HG03442 (cell line): ENCODE results near the gene RAB40A.

Experiments
- ATAC-seq: cut with Tn5 transposase; IDR thresholded peaks from one replicate; pipeline ENCODE4 v1.9.1; 2021; ENCODE audit warnings: mild to moderate bottlenecking, moderate library complexity; ENCODE audit not compliant: unreplicated experiment

The RAB40A gene

GRCh38 chrX:103519389-103519788, at the start of gene RAB40A:
Gene RAB40A, minus strand, starts transcription at chrX:103519489. Its CDS starts 18,733 bp downstream, at chrX:103500756.
- no peak for ATAC-seq

- ATAC-seq: no peak
These were observed 46.5 kb upstream of the RAB40A start for GRCh38 chrX:103565752-103566151.

GRCh38 chrX:103565197-103565596, 45.9 kb upstream of the RAB40A start:
- peak; percentile 87 for ATAC-seq

GRCh38 chrX:103562801-103563200, 43.5 kb upstream of the RAB40A start:
- ATAC-seq: no peak

GRCh38 chrX:103560256-103560655, 41.0 kb upstream of the RAB40A start:
- no peak for ATAC-seq

- ATAC-seq: no peak
These were observed 37.8 kb upstream of the RAB40A start for GRCh38 chrX:103556963-103557612.

GRCh38 chrX:103554687-103555424, 35.6 kb upstream of the RAB40A start:
- peak; percentile 98 for ATAC-seq

- no peak for ATAC-seq
These were observed 32.9 kb upstream of the RAB40A start for GRCh38 chrX:103552236-103552635.

- no peak for ATAC-seq
These were observed 31.2 kb upstream of the RAB40A start for GRCh38 chrX:103550415-103551051.

GRCh38 chrX:103549916-103550315, 30.6 kb upstream of the RAB40A start:
- no peak for ATAC-seq

GRCh38 chrX:103540145-103540544, 20.9 kb upstream of the RAB40A start:
- no peak for ATAC-seq

- no peak for ATAC-seq
These were observed 20.4 kb upstream of the RAB40A start for GRCh38 chrX:103539695-103540094.

GRCh38 chrX:103538728-103539127, 19.4 kb upstream of the RAB40A start:
- ATAC-seq: no peak

GRCh38 chrX:103537871-103538387, 18.6 kb upstream of the RAB40A start:
- ATAC-seq: no peak

- no peak for ATAC-seq
These were observed 17.4 kb upstream of the RAB40A start for GRCh38 chrX:103536732-103537131.

GRCh38 chrX:103536071-103536470, 16.8 kb upstream of the RAB40A start:
- ATAC-seq: no peak

- ATAC-seq: no peak
These were observed 15.9 kb upstream of the RAB40A start for GRCh38 chrX:103535206-103535605.

- ATAC-seq: peak; percentile 42
These were observed 14.4 kb upstream of the RAB40A start for GRCh38 chrX:103533511-103534216.

- ATAC-seq: no peak
These were observed 11.7 kb upstream of the RAB40A start for GRCh38 chrX:103531002-103531401.

GRCh38 chrX:103530545-103530944, 11.3 kb upstream of the RAB40A start:
- ATAC-seq: no peak

GRCh38 chrX:103529550-103529949, 10.3 kb upstream of the RAB40A start:
- no peak for ATAC-seq
